RWPE2 (cell line): Measurements from ENCODE around the gene JADE3.

Experiments
- ATAC-seq: fragments of 200-7000 bp; cut with Tn5 transposase; 3 replicates; pipeline ENCODE4 v1.9.1; 2021; ENCODE audit warnings: low read depth
- DNase-seq: peaks from one replicate; pipeline ENCODE4 v3.0.0-alpha.2; 2020; ENCODE audit warnings: low spot score
- H3K27ac ChIP-seq: fragments of 450-650 bp; 2 replicates; pipeline ENCODE4 v1.5.1; 2017; ENCODE audit warnings: mild to moderate bottlenecking; ENCODE audit not compliant: poor library complexity, severe bottlenecking
- H3K27me3 ChIP-seq: fragments of 250-450 bp; sonication (Bioruptor Pico); 2 replicates; pipeline ENCODE4 v1.5.1; 2021; ENCODE audit warnings: mild to moderate bottlenecking, moderate library complexity; ENCODE audit not compliant: insufficient read depth, poor library complexity, severe bottlenecking
- H3K36me3 ChIP-seq: fragments of 250-450 bp; sonication (Bioruptor Pico); 2 replicates; pipeline ENCODE4 v1.5.1; 2020; ENCODE audit warnings: low read depth, mild to moderate bottlenecking, moderate library complexity
- H3K4me1 ChIP-seq: fragments of 250-450 bp; sonication (Bioruptor Pico); 2 replicates; pipeline ENCODE4 v1.5.1; 2021; ENCODE audit warnings: mild to moderate bottlenecking, moderate library complexity; ENCODE audit not compliant: insufficient read depth, poor library complexity, severe bottlenecking
- H3K4me3 ChIP-seq: fragments of 250-450 bp; sonication (Bioruptor Pico); 2 replicates; pipeline ENCODE4 v1.5.1; 2021; ENCODE audit warnings: mild to moderate bottlenecking, moderate library complexity; ENCODE audit not compliant: severe bottlenecking
- H3K9me3 ChIP-seq: fragments of 250-450 bp; sonication (Bioruptor Pico); 2 replicates; pipeline ENCODE4 v1.5.1; 2021; ENCODE audit warnings: mild to moderate bottlenecking, moderate library complexity; ENCODE audit not compliant: severe bottlenecking
- TF ChIP-seq, protein P1 (sequence below): fragments of 450-650 bp; IDR thresholded peaks from one replicate; pipeline ENCODE4 v1.5.1; 2017; ENCODE audit warnings: mild to moderate bottlenecking, moderate library complexity; ENCODE audit not compliant: poor library complexity, severe bottlenecking

JADE3 gene

GRCh38 chrX:47060708-47061107, 148.5 kb downstream of the JADE3 start:
- Histone ChIP-seq H3K27ac (no peak overlapping the region), H3K36me3 (no peaks in the 10 kb centered on the region), H3K9me3 (no peaks in the 10 kb centered on the region), H3K4me1 (no peaks in the 10 kb centered on the region), H3K4me3 (no peak overlapping the region), H3K27me3 (no peaks in the 10 kb centered on the region)
- ATAC-seq (no peak), DNase-seq (no peak)
- TF ChIP-seq, protein P1, sequence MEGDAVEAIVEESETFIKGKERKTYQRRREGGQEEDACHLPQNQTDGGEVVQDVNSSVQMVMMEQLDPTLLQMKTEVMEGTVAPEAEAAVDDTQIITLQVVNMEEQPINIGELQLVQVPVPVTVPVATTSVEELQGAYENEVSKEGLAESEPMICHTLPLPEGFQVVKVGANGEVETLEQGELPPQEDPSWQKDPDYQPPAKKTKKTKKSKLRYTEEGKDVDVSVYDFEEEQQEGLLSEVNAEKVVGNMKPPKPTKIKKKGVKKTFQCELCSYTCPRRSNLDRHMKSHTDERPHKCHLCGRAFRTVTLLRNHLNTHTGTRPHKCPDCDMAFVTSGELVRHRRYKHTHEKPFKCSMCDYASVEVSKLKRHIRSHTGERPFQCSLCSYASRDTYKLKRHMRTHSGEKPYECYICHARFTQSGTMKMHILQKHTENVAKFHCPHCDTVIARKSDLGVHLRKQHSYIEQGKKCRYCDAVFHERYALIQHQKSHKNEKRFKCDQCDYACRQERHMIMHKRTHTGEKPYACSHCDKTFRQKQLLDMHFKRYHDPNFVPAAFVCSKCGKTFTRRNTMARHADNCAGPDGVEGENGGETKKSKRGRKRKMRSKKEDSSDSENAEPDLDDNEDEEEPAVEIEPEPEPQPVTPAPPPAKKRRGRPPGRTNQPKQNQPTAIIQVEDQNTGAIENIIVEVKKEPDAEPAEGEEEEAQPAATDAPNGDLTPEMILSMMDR, result no peak

DNA sequence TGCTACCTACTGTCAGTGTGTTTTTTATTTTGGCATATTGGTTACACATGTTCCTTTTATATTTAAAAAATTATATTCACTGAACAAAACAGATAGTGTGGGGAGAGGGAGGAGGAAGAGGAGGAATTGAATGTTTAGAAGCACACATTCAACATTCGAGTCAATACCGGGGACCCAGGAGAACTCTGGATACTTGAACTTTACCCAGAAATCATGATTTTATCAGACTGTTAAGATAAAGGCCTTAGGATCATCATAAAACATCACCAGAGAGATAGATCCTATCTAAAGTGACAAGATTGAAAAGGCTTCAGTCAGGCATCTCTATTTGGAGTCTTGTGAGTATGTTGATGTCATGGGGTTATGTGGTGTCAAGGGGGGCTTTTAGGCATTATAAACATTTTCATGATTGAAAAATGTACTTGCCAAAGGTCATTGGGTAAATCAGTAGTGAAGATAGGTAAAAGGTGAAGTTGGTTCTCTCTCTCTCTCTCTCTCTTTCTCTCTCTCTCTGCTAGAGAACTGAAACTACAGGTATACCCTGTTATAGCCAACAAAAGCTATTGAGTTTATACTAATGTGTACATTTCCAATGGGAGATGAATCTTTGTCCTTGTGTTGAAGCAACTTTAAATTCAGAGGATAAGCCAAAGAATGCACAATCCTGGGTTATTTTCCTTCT, 149.2 kb downstream of the JADE3 start:
- no peaks in the 10 kb centered on the region for H3K27me3 ChIP-seq
- TF ChIP-seq, protein P1, result no peak
- no peak overlapping the region for H3K4me3 ChIP-seq
- no peaks in the 10 kb centered on the region for H3K4me1 ChIP-seq
- no peaks in the 10 kb centered on the region for H3K9me3 ChIP-seq
- DNase-seq (no peak), ATAC-seq (no peak)
- no peaks in the 10 kb centered on the region for H3K36me3 ChIP-seq
- no peak overlapping the region for H3K27ac ChIP-seq

- H3K4me1 ChIP-seq, result no peaks in the 10 kb centered on the region
- H3K36me3 ChIP-seq, result no peaks in the 10 kb centered on the region
These were observed 151.0 kb downstream of the JADE3 start for GRCh38 chrX:47063179-47063578.

GRCh38 chrX:47068214-47068613, 156.0 kb downstream of the JADE3 start:
- ATAC-seq (no peak), DNase-seq (no peak)
- Histone ChIP-seq H3K9me3 (no peaks in the 10 kb centered on the region), H3K4me3 (no peak overlapping the region), H3K27me3 (no peaks in the 10 kb centered on the region), H3K27ac (no peak overlapping the region), H3K36me3 (no peaks in the 10 kb centered on the region), H3K4me1 (no peaks in the 10 kb centered on the region)
- TF ChIP-seq, protein P1, result no peak

More at GRCh38 chrX:47063179-47063578, 151.0 kb downstream of the JADE3 start:
- TF ChIP-seq, protein P1, result no peak
- no peaks in the 10 kb centered on the region for H3K9me3 ChIP-seq
- no peaks in the 10 kb centered on the region for H3K27me3 ChIP-seq
- no peak overlapping the region for H3K4me3 ChIP-seq
- DNase-seq (no peak), ATAC-seq (no peak)
- no peak overlapping the region for H3K27ac ChIP-seq

- no peaks in the 10 kb centered on the region for H3K36me3 ChIP-seq
- H3K27me3 ChIP-seq, result no peaks in the 10 kb centered on the region
- ATAC-seq (no peak), DNase-seq (no peak)
- TF ChIP-seq, protein P1, result no peak
- H3K4me1 ChIP-seq, result no peaks in the 10 kb centered on the region
- no peak overlapping the region for H3K4me3 ChIP-seq
- H3K27ac ChIP-seq, result no peak overlapping the region
- no peaks in the 10 kb centered on the region for H3K9me3 ChIP-seq
These were observed 156.5 kb downstream of the JADE3 start for GRCh38 chrX:47068720-47069119.
